ENCODE measurements around the gene MRPS2.
"Not testable (repeated sequence)": the region's sequence is repeated elsewhere in the genome, so short reads cannot be mapped to it uniquely, and the experiment has no call there.

Gene MRPS2

GRCh38 chr9:135500525-135501260 lies at the start of gene MRPS2:
Gene MRPS2, plus strand, starts transcription at chr9:135500682. Its CDS starts 29 bp downstream, at chr9:135500711.
- H3K27me3 Mint-ChIP-seq = peaks cover 19% of the 10 kb centered on the region
- CTCF ChIA-PET = no interaction called here
- DNase-seq = peak; percentile 89
- H3K4me1 Mint-ChIP-seq = peaks cover 18% of the 10 kb centered on the region
- peak within 1 kb of the TSS; percentile 91 for H3K4me3 Mint-ChIP-seq
- no peaks in the 10 kb centered on the region for H3K9me3 Mint-ChIP-seq
- peaks cover 16% of the 10 kb centered on the region for H3K36me3 Mint-ChIP-seq
- H3K27ac Mint-ChIP-seq = peak within 1 kb of the TSS; percentile 88

GRCh38 chr9:135450956-135451355 lies 49.5 kb upstream of the MRPS2 start:
- Mint-ChIP-seq H3K9me3 (no peaks in the 10 kb centered on the region), H3K36me3 (no peaks in the 10 kb centered on the region), H3K4me1 (no peaks in the 10 kb centered on the region), H3K27me3 (peaks cover 11% of the 10 kb centered on the region), H3K4me3 (no peak overlapping the region), H3K27ac (no peak overlapping the region)
- DNase-seq = no peak
- CTCF ChIA-PET = no interaction called here

- DNase-seq, H3K4me3 Mint-ChIP-seq, H3K4me1 Mint-ChIP-seq, H3K9me3 Mint-ChIP-seq, H3K36me3 Mint-ChIP-seq, H3K27ac Mint-ChIP-seq, CTCF ChIA-PET: not testable (repeated sequence)
- H3K27me3 Mint-ChIP-seq = peaks cover 18% of the 10 kb centered on the region
These were observed 48.6 kb upstream of the MRPS2 start for GRCh38 chr9:135451909-135452308.

- H3K4me3 Mint-ChIP-seq = no peak overlapping the region
- DNase-seq = no peak
- H3K27me3 Mint-ChIP-seq = peaks cover 28% of the 10 kb centered on the region
- no peak overlapping the region for H3K27ac Mint-ChIP-seq
- H3K36me3 Mint-ChIP-seq = no peaks in the 10 kb centered on the region
- CTCF ChIA-PET = no interaction called here
- no peaks in the 10 kb centered on the region for H3K9me3 Mint-ChIP-seq
- H3K4me1 Mint-ChIP-seq = no peaks in the 10 kb centered on the region
These were observed 45.7 kb upstream of the MRPS2 start for GRCh38 chr9:135454737-135455136.

GRCh38 chr9:135455401-135456030 lies 45.0 kb upstream of the MRPS2 start:
- CTCF ChIA-PET = no interaction called here
- no peak for DNase-seq
- peaks cover 28% of the 10 kb centered on the region for H3K27me3 Mint-ChIP-seq
- H3K4me3 Mint-ChIP-seq = no peak overlapping the region
- no peaks in the 10 kb centered on the region for H3K9me3 Mint-ChIP-seq
- no peaks in the 10 kb centered on the region for H3K36me3 Mint-ChIP-seq
- no peak overlapping the region for H3K27ac Mint-ChIP-seq
- no peaks in the 10 kb centered on the region for H3K4me1 Mint-ChIP-seq

GRCh38 chr9:135456436-135457104 lies 43.9 kb upstream of the MRPS2 start:
- no peaks in the 10 kb centered on the region for H3K9me3 Mint-ChIP-seq
- H3K27me3 Mint-ChIP-seq = peaks cover 28% of the 10 kb centered on the region
- no peak overlapping the region for H3K4me3 Mint-ChIP-seq
- no peak for DNase-seq
- no peaks in the 10 kb centered on the region for H3K4me1 Mint-ChIP-seq
- CTCF ChIA-PET = interaction anchor here (1.5 kb wide), 1 partner anchor 44 kb away, joined by 3 read pairs; no protein-coding TSS in a partner anchor
- H3K27ac Mint-ChIP-seq = no peak overlapping the region
- H3K36me3 Mint-ChIP-seq = no peaks in the 10 kb centered on the region

GRCh38 chr9:135458478-135458877 lies 42.0 kb upstream of the MRPS2 start:
- H3K9me3 Mint-ChIP-seq, H3K27ac Mint-ChIP-seq, H3K4me1 Mint-ChIP-seq, CTCF ChIA-PET, H3K4me3 Mint-ChIP-seq, DNase-seq, H3K36me3 Mint-ChIP-seq: not testable (repeated sequence)
- peaks cover 34% of the 10 kb centered on the region for H3K27me3 Mint-ChIP-seq

GRCh38 chr9:135461936-135462335 lies 38.5 kb upstream of the MRPS2 start:
- Mint-ChIP-seq H3K4me3 (no peak overlapping the region), H3K36me3 (no peaks in the 10 kb centered on the region), H3K27me3 (peaks cover 38% of the 10 kb centered on the region), H3K27ac (no peak overlapping the region), H3K9me3 (no peaks in the 10 kb centered on the region), H3K4me1 (no peaks in the 10 kb centered on the region)
- no peak for DNase-seq
- CTCF ChIA-PET = no interaction called here

GRCh38 chr9:135463140-135463539 lies 37.3 kb upstream of the MRPS2 start:
- Mint-ChIP-seq H3K27ac (no peak overlapping the region), H3K4me3 (no peak overlapping the region), H3K36me3 (no peaks in the 10 kb centered on the region), H3K4me1 (peaks cover 2% of the 10 kb centered on the region), H3K9me3 (no peaks in the 10 kb centered on the region), H3K27me3 (peaks cover 35% of the 10 kb centered on the region)
- CTCF ChIA-PET = no interaction called here
- no peak for DNase-seq

- Mint-ChIP-seq H3K27me3 (peaks cover 35% of the 10 kb centered on the region), H3K9me3 (no peaks in the 10 kb centered on the region), H3K4me3 (no peak overlapping the region), H3K27ac (no peak overlapping the region), H3K36me3 (no peaks in the 10 kb centered on the region), H3K4me1 (peaks cover 11% of the 10 kb centered on the region)
- DNase-seq = no peak
- CTCF ChIA-PET = no interaction called here
These were observed 36.3 kb upstream of the MRPS2 start for GRCh38 chr9:135464181-135464580.

GRCh38 chr9:135468854-135469521 lies 31.5 kb upstream of the MRPS2 start:
- Mint-ChIP-seq H3K9me3 (no peaks in the 10 kb centered on the region), H3K27ac (peak overlapping the region; percentile 82), H3K36me3 (no peaks in the 10 kb centered on the region), H3K4me1 (peaks cover 11% of the 10 kb centered on the region), H3K4me3 (no peak overlapping the region), H3K27me3 (peaks cover 52% of the 10 kb centered on the region)
- peak; percentile 39 for DNase-seq
- CTCF ChIA-PET = interaction anchor here (0.8 kb wide), 1 partner anchor 12 kb away, joined by 3 read pairs; no protein-coding TSS in a partner anchor

GRCh38 chr9:135471791-135472640 lies 28.5 kb upstream of the MRPS2 start:
- CTCF ChIA-PET = no interaction called here
- peaks cover 11% of the 10 kb centered on the region for H3K4me1 Mint-ChIP-seq
- H3K36me3 Mint-ChIP-seq = no peaks in the 10 kb centered on the region
- no peak overlapping the region for H3K4me3 Mint-ChIP-seq
- H3K27me3 Mint-ChIP-seq = peaks cover 54% of the 10 kb centered on the region
- H3K9me3 Mint-ChIP-seq = no peaks in the 10 kb centered on the region
- DNase-seq = no peak
- H3K27ac Mint-ChIP-seq = no peak overlapping the region

- H3K4me1 Mint-ChIP-seq = peaks cover 10% of the 10 kb centered on the region
- CTCF ChIA-PET = interaction anchor here (0.7 kb wide), 1 partner anchor 8 kb away, joined by 3 read pairs; no protein-coding TSS in a partner anchor
- DNase-seq = no peak
These were observed 26.4 kb upstream of the MRPS2 start for GRCh38 chr9:135473972-135474543.

More at GRCh38 chr9:135473972-135474543, 26.4 kb upstream of the MRPS2 start:
- Mint-ChIP-seq H3K9me3 (no peaks in the 10 kb centered on the region), H3K36me3 (no peaks in the 10 kb centered on the region), H3K27ac (no peak overlapping the region), H3K4me3 (no peak overlapping the region), H3K27me3 (peaks cover 68% of the 10 kb centered on the region)

Measured in activated naive CD4-positive, alpha-beta T cell treated with anti-CD3 and anti-CD28 coated beads, Interleukin-2, amount 10 ng/mL, durations not matched to agents 7 days and 5 days (primary cell).